ENCODE measurements around the gene TBRG4.
"Not testable (repeated sequence)": the region's sequence is repeated elsewhere in the genome, so short reads cannot be mapped to it uniquely, and the experiment has no call there.

TBRG4 gene

DNA sequence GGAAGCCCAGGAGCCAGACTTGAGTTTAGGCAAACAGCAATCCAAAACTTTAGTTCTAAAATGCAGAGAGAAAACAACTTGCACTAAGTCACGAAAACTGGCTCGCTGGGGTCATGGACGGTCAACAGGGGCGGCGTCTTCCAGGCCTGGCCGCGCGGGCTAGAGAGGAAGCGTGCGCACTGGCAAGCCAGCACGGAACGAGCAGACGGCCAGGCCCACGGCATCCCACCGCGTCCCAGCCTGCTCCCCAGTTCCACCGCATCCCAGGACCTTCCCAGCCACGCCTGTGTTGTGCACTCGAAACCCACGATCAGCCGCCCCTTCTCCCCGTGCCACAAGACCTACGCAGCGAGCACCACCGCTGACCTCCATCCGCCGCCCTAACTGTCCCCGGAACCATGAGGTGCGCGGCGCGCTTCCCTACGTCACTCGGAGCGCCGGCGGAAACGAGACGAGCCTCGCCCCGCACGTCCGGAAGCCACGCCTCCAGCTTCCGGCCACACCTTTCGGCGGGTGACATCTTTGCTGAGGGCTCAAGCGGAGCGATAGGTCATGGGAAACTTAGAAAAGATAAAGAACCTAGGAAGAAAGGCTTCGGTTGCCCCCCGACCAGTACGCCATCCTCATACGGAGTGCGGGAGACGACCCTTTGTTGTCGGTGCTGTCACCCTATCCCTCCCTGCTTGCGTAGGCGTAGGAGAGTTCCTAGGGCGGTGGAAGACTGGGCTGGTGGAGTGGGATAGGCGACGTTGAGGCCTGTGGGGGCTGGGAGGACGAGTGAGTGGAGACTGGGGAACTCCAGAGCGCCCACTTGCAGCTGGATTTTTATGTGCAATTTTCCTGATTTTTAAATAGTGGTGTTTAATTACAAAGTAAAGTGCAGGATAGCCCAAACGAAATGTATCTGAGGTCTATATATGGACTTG is at the start of gene TBRG4:
TSS of gene TBRG4 (minus strand) at position 400 of the 926 bp plus-strand sequence. CDS start 2,460 bp downstream, outside the sequence.
- FAIRE-seq = no peak

DNA sequence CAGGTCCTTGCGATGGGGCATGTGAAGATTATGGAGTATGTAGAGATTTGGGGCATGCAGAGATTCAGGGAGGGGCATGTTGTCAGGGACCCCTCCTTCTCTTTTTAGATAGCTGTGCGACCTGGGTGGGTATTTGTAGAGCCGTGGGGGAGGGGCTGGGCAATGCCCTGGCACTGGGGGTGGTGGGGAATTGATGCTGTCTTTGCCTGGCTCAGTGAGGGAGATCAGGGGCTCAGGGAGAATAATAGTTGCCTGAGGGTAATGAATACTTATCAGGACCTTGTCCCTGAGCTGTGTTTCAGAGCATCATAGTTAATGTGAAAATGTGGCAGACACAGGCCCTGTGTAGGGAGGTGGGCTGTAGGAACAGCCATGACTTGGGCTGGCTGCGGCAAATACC is 49.6 kb upstream of the TBRG4 start:
- no peak for FAIRE-seq

DNA sequence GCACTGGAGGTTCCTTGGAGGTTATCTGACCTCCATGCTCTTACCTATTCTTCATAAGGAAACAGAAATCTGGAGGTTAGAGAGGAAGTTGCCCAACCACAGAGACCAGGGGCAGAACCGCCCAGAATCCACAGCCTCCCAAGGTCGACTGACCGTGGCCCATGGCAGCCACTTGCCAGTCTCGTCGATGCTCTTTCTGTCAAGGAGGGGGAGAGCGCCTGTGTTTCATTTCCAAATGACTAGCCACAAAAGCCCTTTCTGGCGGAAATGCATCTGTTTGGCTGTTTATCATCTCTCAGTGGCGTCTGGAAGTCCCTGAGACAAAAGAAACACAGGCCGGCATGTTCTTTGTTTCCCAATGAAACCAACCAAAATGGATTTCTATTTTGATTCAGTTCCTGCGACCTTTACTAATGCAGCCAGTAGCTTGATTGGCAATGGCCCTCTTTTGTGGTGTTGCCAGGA is 49.0 kb upstream of the TBRG4 start:
- no peak for FAIRE-seq

DNA sequence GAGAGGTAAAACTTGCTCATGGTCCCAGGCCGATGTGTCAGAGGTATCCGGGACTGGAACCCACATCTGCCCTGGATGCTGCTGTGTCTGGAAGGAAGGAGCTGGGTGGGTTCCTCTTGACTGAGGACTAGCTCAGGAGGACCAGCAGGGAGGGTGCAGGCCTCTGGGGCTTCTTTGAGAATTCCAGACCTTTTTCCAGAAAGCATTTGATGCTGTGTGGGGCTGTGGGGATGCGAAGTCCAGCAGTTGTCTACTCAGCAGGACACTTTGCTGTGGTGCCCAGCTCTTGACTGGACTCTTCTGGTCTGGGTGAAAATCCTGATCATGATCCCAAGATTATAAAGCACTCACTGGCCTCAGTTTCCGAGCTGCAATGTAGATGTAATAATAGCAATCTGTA is 47.8 kb upstream of the TBRG4 start:
- no peak for FAIRE-seq

DNA sequence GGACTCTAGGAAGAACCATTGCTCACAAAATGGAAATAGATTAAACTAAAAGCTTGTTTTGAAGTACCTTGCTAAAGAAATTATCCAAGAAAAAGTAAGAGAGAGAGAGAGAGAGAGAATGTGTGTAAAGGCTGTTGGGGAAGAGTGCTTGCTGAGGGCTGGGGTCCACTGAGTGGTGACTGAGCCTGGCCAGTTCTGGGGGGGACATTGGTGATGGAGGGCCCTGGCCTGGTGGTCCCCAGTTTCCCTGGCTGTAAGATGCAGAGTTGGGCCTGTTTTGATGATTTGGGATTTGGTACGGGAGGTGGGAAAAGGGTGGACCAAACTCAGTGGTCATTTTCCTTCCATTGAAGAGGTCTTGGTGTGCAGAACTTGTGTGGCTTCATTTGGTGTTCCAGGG is 47.0 kb upstream of the TBRG4 start:
- no peak for FAIRE-seq

DNA sequence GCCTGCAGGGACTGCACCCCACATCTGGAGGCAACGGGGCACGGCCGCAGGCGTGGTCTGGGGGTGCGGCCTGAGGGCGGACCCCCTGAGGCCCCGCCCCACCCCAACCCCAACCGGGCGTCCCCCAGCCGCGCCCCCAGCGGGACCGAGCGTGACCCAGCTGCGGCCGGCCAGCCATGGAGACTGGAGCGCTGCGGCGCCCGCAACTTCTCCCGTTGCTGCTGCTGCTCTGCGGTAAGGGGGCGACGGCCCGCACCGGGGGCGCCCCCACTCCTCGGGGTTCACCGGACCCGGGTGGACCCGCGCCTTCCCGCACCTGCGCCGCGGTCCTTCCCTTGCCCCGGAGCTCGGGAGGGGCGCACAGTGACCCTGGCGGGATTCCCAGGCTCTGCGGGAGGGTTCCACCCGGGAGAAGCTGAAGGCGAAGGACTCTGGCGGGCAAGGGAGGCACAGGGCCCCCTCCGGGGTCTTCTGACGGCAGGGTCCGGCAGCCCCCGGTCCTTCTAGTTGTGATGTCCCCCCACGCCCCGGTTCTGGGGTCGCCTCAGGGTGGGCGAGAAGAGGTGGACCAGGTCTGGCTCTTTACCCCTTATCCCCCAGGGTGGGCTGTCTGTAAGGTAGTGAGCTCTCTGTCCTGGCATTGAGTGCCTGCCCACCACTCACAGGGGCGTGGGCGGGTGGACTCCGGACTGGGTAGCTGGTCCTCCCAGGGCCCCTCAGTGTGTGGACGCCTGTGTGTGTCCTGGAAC is 46.3 kb upstream of the TBRG4 start, which contains the start of gene RAMP3:
TSS of gene RAMP3 (plus strand) at position 139 of the 749 bp plus-strand sequence. CDS start at position 177, 38 bp downstream.
- no peak for FAIRE-seq

DNA sequence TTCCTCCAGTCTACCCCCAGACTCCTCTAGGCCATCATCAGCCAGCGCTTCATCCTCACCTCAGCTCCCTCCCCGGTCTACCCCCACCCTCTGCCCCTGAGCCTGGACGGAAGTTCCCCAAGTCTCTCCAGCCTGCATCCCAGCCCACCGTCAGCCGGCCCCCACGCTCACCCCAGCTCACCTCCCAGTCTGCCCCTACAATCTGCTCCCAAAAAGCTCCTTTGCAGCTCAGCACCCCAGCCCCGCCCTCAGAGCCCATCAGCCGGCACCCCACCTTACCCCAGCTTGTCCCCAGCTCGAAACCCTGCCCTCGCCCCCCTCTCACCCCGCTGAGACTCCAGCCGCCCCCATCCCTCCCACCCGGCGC is 45.8 kb upstream of the TBRG4 start:
- no peak for FAIRE-seq

DNA sequence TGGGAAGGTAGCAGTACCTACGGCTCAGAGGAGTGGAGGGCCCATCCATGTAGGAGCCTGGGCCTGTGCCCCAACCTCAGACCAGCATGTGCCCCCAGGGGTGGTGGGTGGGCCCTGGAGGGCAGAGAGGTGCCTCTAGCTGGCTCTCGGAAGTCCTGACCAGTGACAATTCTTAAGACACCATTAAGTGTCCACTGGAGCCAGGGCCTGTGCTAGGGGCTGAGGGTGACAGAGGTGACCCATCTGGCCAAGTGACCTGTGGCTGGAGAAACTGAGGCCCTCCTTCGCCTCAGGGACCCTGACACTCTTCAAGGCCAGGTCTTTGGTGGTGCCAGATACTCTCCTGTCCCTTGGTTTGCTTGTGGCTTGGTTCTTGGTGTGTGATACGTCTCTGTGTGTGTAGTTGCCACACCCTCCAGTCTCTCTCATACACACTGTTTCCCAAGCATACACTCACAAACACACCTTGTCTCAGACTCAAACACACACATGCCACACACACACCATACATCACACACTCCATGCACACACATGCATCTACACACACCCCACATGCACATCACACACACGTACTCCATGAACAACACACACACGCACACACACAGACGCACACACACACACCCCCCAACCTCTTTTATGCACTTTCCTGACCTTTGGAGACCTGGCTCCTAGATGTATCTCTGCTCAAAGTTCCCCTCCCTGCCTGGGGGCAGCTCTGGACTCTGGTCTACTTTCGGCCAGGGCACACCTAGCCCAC is 45.2 kb upstream of the TBRG4 start:
- FAIRE-seq = no peak

DNA sequence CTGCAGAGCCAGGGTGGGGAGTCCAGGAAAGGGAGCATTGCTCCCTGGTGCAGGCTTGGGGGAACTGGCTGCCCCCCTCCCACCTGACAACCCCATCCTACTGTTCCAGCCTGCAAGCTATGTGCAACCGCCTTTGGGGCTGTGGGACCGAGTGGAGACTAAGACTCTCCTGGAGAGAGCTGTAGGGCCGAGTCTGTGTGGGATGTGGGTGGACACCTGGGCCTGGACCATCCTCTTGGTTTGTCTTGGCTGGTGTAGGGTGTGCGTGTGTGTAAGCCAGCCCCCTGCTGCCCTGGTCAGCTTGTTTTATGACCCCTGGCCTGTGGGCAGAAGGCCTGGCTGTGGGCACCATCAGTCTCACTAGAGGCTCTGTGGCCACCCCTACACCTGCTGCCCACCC is 44.4 kb upstream of the TBRG4 start:
- no peak for FAIRE-seq

DNA sequence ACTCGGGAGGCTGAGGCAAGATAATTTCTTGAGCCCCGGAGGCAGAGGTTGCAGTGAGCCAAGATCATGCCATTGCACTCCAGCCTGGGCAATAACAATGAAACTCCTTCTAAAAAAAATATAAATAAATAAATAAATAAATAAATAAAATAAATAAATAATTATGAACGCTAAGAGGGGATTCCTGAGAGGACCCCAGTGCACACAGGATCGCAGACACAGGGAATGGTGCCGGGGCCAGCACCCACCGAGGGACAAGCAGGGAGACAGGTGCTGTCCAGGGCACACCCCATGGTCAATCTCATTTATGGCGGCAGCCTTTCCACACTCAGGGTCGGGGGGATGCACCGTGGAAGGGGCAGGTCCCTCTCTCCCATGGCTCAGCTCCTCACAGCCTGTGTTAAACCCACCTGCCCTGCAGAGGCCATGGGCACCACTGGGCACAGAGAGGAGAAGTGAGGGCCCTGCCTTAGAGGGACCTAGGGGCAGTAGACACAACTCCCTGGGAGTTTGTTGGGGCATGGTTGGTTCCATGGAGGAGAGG is 43.9 kb upstream of the TBRG4 start:
- no peak for FAIRE-seq

DNA sequence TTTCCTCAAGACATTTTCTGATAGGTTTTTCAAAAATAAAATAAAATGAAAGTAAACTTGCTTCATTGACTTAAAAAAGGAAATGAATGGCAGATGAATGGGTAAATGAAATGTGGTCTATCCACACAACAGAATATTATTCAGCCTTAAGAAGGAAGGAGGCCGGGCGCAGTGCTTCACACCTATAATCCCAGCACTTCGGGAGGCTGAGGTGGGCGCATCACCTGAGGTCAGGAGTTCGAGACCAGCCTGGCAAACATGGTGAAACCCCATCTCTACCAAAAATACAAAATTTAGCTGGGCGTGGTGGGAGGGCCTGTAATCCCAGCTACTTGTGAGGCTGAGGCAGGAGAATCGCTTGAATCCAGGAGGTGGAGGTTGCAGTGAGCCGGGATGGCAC is 42.4 kb upstream of the TBRG4 start:
- not testable (repeated sequence) for FAIRE-seq

DNA sequence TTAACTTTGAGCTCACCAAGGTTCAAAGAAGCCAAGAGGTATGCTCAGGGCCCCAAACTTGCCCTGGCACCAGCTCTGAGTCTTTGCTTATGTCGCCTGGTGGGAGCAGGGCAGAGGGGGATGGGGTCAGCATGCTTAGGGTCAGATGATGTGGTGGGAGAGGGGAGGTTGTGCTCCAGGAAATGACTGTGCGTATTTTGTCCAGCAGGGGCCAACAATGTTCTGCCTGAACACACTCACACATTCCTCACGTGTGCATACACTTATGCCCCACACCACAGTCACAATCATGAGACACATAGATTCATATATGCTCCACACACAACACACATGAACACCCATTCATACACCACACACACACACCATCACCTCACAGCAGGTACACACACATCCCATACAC is 41.7 kb upstream of the TBRG4 start:
- FAIRE-seq = no peak

DNA sequence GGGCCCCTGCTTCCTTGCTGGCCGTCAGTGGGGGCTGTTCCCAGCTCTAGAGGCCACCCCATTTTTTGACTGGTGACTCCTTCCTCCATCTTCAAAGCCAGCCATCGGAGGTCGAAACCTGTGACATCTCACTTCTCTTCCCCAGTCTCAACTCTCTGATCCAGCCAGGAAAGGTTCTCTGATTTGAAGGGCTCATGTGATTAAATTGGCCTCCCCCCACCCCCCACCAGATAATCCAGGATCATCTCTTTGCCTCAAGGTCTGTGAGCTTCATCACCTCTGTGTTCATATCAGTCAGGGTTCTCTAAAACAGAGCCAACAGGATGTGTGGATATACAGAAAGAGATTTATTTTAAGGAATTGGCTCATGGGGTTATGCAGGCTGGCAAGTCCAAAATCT is 40.5 kb upstream of the TBRG4 start:
- FAIRE-seq = no peak

DNA sequence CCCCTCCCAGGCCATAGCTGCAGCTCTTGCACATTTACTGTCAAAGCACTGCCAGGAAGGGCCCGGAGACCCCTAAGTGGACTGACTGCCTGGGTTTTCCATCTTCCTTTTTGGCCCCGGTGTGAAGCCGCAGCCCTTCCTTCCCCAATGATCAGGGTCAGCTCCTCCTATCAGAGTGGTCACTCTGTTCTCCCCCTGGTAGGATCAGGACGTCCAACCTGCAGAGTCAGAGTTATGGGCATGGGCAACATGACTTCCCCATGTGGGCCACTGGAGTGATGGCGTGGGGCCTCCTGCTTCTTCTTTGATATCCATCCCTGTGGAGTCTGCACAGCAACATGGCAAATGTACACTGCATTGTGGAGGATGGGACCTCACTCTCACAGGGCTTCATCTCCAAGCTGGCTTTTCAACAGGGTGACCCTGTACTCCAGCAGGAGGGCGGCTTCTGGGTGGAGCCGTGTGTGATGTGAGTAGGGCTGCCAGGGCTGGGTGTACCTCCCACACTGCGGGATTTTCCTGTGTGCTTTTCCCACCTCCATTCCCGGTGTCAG is 39.7 kb upstream of the TBRG4 start:
- no peak for FAIRE-seq

DNA sequence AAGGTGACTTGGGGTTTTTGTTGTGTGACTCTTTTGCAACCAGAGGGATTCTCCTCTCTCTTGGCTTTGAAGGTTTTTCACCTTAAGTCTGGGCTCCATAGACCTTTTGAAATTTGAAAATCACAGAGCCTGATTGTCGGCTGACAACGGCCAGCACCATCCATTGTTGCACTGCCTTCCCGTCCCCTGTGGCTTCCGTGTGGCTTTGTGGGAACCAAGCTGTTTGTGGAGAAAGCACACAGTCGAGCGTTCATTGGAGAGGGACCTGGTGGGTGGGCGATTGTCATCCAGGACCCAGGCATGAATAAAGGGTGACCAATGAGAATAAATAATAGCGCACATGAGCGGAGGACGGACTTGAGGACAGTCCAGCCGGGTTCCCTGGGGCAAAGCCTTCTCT is 38.7 kb upstream of the TBRG4 start:
- FAIRE-seq = no peak

DNA sequence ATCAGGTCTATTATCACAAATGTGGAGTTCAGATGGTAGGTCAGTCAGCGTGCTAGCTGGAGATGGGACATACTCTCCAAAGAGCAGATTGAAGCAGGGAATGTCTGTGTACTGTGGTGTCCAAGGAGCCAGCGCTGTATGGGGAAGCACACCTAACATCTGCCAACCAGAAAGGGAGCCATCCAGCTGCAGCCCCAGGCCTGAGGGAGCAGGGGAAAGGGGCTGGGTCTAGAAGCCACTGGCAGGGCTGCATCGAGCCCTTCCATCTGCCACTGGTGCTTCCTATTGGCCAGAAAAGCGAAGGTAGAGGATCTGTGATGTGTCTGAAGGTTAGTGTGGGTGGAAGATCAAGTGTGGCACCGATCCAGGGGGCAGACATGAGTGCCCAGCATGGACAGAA is 38.1 kb upstream of the TBRG4 start:
- no peak for FAIRE-seq

DNA sequence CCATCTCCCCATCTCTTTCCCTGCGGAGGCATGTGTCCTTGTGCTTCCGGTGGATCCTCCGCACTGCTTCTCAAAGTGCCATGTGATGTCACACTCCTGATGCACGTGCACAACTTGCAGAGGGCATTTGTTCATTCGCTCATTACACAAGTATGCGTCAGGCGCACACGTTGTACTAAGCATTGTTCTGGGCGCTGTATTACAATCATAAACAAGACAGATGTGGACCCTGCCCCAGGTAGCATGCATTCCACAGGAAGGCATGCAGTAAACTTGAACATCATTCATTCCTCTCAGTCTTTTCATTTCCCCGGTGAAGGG is 37.1 kb upstream of the TBRG4 start:
- FAIRE-seq = no peak

DNA sequence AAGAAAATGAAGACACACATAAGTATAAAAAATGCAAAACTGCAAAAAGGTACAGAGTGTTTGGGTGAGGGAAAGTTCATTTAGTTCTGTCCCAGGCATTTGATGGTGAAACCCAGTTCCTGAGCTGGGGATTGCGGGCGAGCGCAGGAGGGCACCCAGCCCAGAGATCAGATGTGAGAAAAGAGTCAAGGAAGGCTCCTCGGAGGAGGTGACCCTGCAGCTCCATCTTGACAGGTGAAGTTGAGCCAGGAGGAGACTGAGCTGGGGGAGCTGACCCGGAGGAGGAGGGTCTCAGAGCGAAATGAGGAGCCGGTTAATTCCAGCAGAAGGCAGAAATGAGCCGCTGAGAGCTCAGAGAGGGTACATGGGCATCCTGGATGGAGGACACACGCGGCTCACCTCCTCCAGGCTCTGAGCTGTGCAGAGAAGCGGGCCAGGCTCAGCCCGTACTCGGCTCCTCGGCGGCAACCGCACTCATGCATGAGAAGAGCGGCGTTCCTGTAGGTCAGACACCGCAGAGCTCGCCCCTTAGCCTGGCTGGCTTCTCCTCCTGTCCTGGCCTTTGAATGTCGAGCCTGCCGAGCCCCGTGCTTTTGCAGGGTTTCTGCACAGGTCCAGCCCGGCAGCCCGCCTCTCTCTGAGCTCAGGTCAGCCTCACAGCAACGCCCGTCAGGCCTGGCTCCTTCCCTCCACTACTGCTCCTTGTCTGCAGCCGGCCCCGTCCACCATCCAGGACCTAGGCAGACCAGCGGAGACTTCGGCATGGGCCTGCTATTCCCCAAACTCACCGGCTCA is 36.6 kb upstream of the TBRG4 start:
- FAIRE-seq = no peak

DNA sequence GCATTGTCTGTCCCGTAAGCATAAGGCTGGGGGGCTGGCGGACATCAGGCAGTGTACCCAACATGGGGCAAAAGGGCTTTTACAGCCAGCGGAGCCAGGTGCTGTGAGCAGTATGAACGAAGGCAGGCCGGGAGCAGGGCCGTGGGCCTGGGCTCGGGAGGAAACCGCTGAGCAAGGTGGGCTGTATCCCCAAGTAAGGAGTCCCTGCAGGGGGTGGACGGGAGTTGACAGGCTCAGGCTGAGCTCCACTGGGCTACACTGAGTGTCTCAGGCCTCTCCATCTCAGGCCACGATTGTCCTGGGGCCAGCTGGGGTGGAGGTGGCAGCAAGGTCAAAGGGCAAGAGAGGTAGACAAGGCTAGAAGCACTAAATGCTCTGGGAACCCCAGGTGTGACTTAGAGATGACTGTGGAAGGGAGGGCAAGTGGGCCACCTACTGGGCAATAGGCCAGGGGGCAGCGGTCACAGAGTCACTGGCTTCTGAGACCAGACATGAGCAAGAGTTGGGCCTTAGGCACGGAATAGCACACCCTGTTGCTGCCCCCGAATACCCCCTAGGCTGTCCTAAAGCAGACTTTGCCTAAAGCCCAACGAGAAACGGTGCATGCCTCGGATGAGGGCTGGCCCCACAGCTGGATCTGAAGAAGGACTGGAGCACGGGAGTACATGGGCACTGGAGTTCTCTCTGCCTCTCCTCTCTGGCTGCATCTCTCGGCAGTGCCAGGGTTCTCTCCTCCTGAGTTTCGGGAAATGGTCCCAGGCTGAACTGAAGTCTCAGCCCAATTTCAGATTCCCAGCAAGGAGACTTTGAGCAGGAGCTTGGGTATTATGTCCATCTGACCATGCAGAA is 35.3 kb upstream of the TBRG4 start:
- FAIRE-seq = no peak

DNA sequence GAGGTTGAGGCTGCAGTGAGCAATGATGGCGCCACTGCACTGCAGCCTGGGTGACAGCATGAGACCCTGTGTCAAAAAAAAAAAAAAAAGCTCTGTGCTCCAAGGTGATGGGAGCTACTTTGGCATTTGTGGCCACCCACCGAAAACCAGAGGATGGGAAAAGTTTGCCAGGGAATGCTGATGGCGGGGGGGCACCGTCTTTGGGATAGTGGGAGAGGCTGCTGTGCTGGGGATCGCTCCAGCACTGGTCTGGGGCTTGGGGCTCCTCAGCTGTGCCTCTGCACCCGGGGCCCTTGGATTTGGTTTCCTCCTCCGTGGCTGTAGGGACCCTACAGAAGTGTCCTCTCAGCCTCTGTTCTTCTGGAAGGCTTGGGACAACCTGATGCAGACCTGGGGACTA is 34.4 kb upstream of the TBRG4 start:
- FAIRE-seq = no peak

DNA sequence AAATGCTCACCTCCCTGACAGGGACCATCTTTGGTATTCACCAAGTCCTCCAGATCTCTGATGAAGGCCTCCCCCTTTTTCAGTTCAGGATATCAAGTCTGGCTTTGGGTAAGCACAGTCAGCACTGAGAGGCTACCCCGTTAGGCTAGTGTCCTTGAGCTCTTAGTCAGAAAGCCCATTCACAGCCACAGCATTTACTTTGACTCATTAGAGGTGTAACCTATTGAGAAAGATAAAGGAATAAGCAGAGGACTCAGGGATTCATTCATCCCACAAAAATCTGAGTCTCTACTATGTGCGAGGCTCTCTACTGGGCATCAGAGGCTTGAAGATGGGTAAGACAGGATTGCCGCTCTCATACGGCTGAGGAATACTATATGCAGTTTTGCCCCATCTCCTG is 32.1 kb upstream of the TBRG4 start:
- FAIRE-seq = no peak

All from colon (tissue), 2 donors.